Activated CD4-positive, alpha-beta T cell treated with anti-CD3 and anti-CD28 coated beads, Interleukin-2, amount 10 ng/mL, durations not matched to agents 24 days and 14 days (primary cell): Measurements from ENCODE around the gene MAP2K5. TPM values are rescaled to one million over a fixed set of nuclear protein-coding genes. Genes with fewer than 3 reads are reported as not detected.

Source experiments
- DNase-seq: peaks from one replicate; pipeline ENCODE4 v3.0.0; 2022
- H3K27ac Mint-ChIP-seq: one replicate; pipeline ENCODE4 v1.8.0; 2022; ENCODE audit warnings: mild to moderate bottlenecking, mixed read lengths
- H3K27me3 Mint-ChIP-seq: one replicate; pipeline ENCODE4 v1.8.0; 2022; ENCODE audit warnings: mixed read lengths
- H3K36me3 Mint-ChIP-seq: one replicate; pipeline ENCODE4 v1.8.0; 2022; ENCODE audit warnings: low read depth, mild to moderate bottlenecking, mixed read lengths
- H3K4me1 Mint-ChIP-seq: one replicate; pipeline ENCODE4 v1.8.0; 2021; ENCODE audit warnings: mixed read lengths
- H3K4me3 Mint-ChIP-seq: one replicate; pipeline ENCODE4 v1.8.0; 2022; ENCODE audit warnings: mild to moderate bottlenecking, moderate library complexity, mixed read lengths
- H3K9me3 Mint-ChIP-seq: one replicate; pipeline ENCODE4 v1.8.0; 2021; ENCODE audit warnings: mixed read lengths
- intact Hi-C: fragments of 100-400 bp; cut with micrococcal nuclease; formaldehyde crosslinking; loops from one replicate; pipeline ENCODE4 v1.15.1; 2023
- total RNA-seq: library from RNA; stranded (reverse); gene quantifications from 2 replicates; pipeline ENCODE4 v1.2.3, GENCODE V29; 2022

Gene MAP2K5
- total RNA-seq, 1 donor from 2014 or later = 21.0 TPM

DNA sequence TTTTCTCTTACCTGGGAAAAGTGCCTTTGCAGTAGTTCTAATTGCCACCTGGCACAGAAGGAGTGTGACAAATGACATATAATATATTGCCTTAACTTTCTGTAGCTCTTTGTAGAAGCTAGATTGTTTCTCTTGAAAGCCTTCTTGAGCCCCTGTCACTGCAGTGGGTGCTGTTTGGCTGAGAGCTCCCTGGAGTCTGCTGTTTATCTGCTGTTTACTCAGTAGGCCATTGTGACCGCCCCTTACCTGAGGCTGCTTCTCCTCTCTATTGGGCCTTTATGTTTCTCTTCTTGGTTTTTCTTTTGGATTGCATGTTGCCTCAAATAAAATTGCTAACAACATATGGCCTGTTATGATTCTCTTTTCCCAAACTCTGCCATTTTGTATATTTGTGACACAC lies 16.7 kb downstream of the MAP2K5 start:
- intact Hi-C loops = no loop called here
- Mint-ChIP-seq H3K4me3 (no peak overlapping the region), H3K4me1 (peaks cover 6% of the 10 kb centered on the region), H3K36me3 (peaks cover 43% of the 10 kb centered on the region), H3K27ac (no peak overlapping the region), H3K27me3 (no peaks in the 10 kb centered on the region), H3K9me3 (peaks cover 8% of the 10 kb centered on the region)
- DNase-seq = no peak

- Mint-ChIP-seq H3K4me3 (no peak overlapping the region), H3K36me3 (peaks cover 43% of the 10 kb centered on the region), H3K27ac (no peak overlapping the region), H3K27me3 (no peaks in the 10 kb centered on the region), H3K4me1 (peaks cover 10% of the 10 kb centered on the region), H3K9me3 (peaks cover 8% of the 10 kb centered on the region)
- intact Hi-C loops = no loop called here
- DNase-seq = no peak
Observed at GRCh38 chr15:67559576-67559975, 17.1 kb downstream of the MAP2K5 start.

DNA sequence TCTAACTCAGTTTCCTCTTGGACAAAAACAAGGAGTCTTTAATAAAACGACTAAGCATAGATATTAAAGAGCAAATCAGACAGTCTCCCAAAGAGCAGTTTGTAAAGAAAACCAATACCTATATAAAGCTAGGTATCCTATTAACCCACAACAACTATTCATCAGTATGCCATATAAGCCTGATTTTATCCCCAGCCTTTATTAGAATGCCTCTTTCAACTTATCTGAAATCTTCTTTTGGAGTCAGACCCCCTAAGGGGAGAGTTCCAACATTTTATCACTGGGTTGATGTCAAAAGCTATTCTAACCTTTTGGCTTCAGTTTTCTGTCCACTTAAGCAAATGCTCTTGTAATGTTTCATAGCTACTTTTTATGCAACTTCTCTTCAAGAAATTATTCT lies 17.8 kb downstream of the MAP2K5 start:
- Mint-ChIP-seq H3K4me1 (peaks cover 16% of the 10 kb centered on the region), H3K27me3 (no peaks in the 10 kb centered on the region), H3K36me3 (peaks cover 40% of the 10 kb centered on the region), H3K9me3 (peaks cover 8% of the 10 kb centered on the region), H3K4me3 (no peak overlapping the region), H3K27ac (no peak overlapping the region)
- intact Hi-C loops = no loop called here
- DNase-seq = no peak

- intact Hi-C loops = no loop called here
- no peak overlapping the region for H3K4me3 Mint-ChIP-seq
- peaks cover 13% of the 10 kb centered on the region for H3K4me1 Mint-ChIP-seq
- H3K27ac Mint-ChIP-seq = no peak overlapping the region
- DNase-seq = no peak
- H3K36me3 Mint-ChIP-seq = peaks cover 25% of the 10 kb centered on the region
- peaks cover 8% of the 10 kb centered on the region for H3K9me3 Mint-ChIP-seq
- no peaks in the 10 kb centered on the region for H3K27me3 Mint-ChIP-seq
Observed at GRCh38 chr15:67563092-67563491, 20.6 kb downstream of the MAP2K5 start.

DNA sequence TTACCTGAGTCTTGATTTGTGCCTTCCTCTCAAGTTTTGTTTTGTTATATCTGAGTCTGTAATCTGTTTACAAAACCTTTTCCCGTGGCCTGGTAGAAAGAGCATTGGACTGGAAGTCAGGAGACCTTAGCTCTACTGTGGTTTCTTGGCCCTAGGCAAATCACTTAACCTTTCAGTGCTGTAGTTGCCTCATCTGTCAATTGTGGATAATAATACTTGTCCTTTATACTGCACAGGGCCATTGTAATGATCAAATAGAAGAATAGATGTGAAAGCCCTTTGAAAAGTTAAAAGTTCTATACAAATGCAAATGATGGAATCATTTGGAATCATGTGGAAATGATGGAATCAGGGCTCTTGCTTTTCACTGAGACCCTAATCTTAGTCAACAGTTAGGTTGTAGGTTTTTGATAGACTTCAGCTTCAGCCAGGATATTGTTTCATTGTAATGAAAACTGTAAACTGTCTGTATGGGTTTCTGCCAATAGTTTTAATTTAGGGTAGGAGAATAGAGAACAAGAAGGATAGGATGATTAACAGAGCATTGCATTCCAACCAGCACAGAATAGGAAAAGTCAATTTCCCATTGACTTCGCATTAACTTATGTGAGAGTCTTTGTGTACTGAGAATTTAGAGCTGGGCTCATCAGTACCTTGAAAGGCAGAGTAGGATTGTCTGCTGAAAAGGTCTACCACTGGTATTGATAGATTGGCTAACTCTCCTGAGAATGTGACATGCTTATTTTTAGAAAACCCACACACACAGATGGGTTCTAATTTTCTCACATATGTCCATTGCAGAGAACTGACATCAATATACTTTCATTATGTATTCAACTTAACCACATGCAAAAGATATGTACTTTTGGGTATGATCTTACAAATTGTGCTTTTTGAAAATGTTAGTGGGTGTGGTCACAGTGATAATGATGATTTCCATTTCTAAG lies 21.8 kb downstream of the MAP2K5 start:
- intact Hi-C loops = no loop called here
- no peaks in the 10 kb centered on the region for H3K27me3 Mint-ChIP-seq

DNA sequence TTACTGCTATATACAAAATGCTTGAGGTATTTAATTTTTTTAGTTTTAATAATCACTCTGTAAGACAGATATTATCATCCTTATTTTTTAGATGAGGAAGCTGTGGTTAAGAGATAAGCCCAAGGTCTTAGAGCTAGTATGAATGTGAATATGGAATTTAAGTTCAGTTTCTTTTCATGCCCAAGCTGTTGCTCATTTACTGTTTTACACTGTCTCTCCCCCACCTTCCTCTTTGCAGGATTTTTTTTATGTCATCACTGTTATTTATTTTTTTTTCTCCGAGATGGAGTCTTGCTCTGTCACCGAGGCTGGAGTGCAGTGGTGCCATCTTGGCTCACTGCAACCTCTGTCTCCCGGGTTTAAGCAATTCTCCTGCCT lies 22.5 kb downstream of the MAP2K5 start:
- Mint-ChIP-seq H3K27me3 (no peaks in the 10 kb centered on the region), H3K4me1 (peaks cover 13% of the 10 kb centered on the region), H3K36me3 (peaks cover 13% of the 10 kb centered on the region), H3K4me3 (no peak overlapping the region), H3K9me3 (no peaks in the 10 kb centered on the region), H3K27ac (peak overlapping the region; percentile 29)
- intact Hi-C loops = no loop called here
- no peak for DNase-seq

More for the DNA sequence above, 21.8 kb downstream of the MAP2K5 start:
- Mint-ChIP-seq H3K4me1 (peaks cover 13% of the 10 kb centered on the region), H3K9me3 (no peaks in the 10 kb centered on the region), H3K4me3 (no peak overlapping the region), H3K36me3 (peaks cover 17% of the 10 kb centered on the region), H3K27ac (no peak overlapping the region)
- no peak for DNase-seq

DNA sequence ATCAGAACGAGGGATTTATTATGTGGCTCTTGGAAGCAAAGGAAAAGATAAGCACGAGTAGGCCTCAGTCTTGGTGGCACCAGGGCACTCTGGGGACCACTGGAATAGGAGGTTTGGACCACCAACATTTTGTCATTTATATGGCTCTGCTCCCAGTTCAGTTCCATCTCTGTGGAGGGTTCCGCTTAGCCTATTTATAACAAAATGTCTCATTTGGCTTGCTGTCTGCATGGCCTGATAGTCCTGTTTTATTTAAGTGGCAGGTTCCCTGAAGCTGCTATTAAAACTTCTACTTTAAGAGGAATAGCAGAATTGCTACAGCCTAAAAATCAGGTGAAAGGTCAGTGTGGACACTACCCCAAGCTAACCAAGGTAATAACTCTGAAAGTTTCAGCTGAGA lies 27.2 kb downstream of the MAP2K5 start:
- intact Hi-C loops = no loop called here
- no peaks in the 10 kb centered on the region for H3K27me3 Mint-ChIP-seq
- peaks cover 11% of the 10 kb centered on the region for H3K4me1 Mint-ChIP-seq
- DNase-seq = no peak
- H3K9me3 Mint-ChIP-seq = no peaks in the 10 kb centered on the region
- no peak overlapping the region for H3K27ac Mint-ChIP-seq
- H3K36me3 Mint-ChIP-seq = peaks cover 7% of the 10 kb centered on the region
- H3K4me3 Mint-ChIP-seq = no peak overlapping the region

DNA sequence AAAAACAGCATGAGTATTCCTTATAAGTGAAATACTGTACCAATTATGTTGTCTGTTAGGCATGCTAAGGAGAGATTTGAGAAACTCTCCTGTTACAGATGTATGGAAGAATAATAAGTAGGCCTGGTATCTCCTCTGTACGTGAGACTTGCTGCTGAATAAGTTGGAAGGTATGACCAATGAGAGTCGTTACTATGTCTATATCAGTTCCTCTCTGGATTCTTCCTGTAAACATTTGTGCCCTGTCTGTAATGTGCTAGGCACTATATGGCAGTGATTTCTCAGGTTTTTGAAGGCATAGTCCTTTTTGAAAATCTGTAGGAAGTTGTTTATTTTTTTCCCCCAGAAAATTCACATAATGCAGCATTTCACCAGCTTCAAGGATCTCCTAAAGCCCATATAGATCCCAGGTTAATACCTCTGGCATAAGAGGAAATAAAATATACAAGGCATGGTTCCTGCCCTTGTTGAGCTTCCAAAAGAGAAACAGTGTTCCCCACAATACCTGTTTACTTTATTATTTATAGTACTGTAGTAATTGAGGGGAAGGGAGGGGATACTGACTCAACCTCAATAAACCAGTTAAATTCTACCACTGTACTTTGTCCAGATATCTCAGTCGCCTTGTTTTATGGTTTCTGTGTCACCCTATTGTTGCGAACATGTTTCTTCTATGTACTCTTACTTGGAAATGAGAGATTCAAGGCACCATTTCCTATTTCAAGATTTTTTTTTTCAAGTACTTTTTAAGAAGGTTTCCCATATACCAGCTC lies 28.6 kb downstream of the MAP2K5 start:
- no peaks in the 10 kb centered on the region for H3K9me3 Mint-ChIP-seq
- no peak overlapping the region for H3K27ac Mint-ChIP-seq
- no peak for DNase-seq
- H3K36me3 Mint-ChIP-seq = peaks cover 7% of the 10 kb centered on the region
- H3K4me3 Mint-ChIP-seq = no peak overlapping the region
- intact Hi-C loops = no loop called here
- H3K4me1 Mint-ChIP-seq = peaks cover 8% of the 10 kb centered on the region
- no peaks in the 10 kb centered on the region for H3K27me3 Mint-ChIP-seq

GRCh38 chr15:67571648-67572415 lies 29.3 kb downstream of the MAP2K5 start:
- no peak overlapping the region for H3K27ac Mint-ChIP-seq
- peaks cover 8% of the 10 kb centered on the region for H3K4me1 Mint-ChIP-seq
- DNase-seq = no peak
- no peaks in the 10 kb centered on the region for H3K27me3 Mint-ChIP-seq
- no peak overlapping the region for H3K4me3 Mint-ChIP-seq
- peaks cover 7% of the 10 kb centered on the region for H3K36me3 Mint-ChIP-seq
- no peaks in the 10 kb centered on the region for H3K9me3 Mint-ChIP-seq
- intact Hi-C loops = no loop called here

DNA sequence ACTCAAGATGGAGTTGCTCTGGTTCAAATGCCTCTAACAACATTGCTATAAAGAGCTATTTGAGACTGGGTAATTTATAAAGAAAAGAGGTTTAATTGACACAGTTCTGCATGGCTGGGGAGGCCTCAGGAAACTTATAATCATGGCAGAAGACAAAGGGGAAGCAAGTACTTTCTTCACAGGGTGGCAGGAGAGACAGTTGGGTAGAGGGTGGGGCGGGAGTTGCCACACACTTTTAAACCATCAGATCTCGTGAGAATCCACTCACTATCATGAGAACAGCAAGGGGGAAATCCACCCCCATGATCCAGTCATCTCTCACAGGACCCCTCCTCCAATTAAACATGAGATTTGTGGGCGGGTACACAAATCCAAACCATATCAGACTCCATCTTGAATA lies 30.7 kb downstream of the MAP2K5 start:
- intact Hi-C loops = no loop called here
- Mint-ChIP-seq H3K4me1 (peaks cover 8% of the 10 kb centered on the region), H3K27me3 (no peaks in the 10 kb centered on the region), H3K36me3 (peaks cover 7% of the 10 kb centered on the region), H3K27ac (no peak overlapping the region), H3K4me3 (no peak overlapping the region), H3K9me3 (no peaks in the 10 kb centered on the region)
- DNase-seq = no peak

DNA sequence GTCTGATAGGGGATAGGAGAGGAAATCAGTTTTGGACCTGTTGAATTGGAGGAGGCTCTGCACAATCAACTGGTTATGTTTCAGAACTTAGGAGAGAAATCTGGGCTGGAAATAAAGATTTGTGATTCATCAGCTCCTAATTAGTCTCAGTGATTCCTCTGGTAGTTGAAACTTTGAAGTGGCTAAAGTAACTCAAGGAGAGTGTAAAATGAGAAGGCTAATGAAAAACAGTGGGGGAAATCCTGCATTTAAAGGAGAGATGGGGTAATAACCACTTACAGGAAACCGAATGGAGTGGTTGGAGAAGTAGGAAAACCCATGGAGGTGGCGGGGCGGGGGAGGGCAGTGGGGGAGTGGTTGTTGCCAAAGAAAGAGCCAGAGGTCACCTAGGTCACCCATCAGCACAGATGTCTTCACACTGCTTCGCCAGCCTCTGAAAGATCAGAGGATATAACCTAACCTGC lies 32.6 kb downstream of the MAP2K5 start:
- intact Hi-C loops = no loop called here
- Mint-ChIP-seq H3K36me3 (peaks cover 2% of the 10 kb centered on the region), H3K4me3 (no peak overlapping the region), H3K27ac (no peak overlapping the region), H3K27me3 (no peaks in the 10 kb centered on the region), H3K4me1 (peaks cover 8% of the 10 kb centered on the region), H3K9me3 (no peaks in the 10 kb centered on the region)
- no peak for DNase-seq

GRCh38 chr15:67578020-67578600 lies 35.6 kb downstream of the MAP2K5 start:
- no peaks in the 10 kb centered on the region for H3K27me3 Mint-ChIP-seq
- no peak overlapping the region for H3K27ac Mint-ChIP-seq
- intact Hi-C loops = no loop called here
- H3K9me3 Mint-ChIP-seq = no peaks in the 10 kb centered on the region
- peaks cover 3% of the 10 kb centered on the region for H3K4me1 Mint-ChIP-seq
- no peak for DNase-seq
- peaks cover 3% of the 10 kb centered on the region for H3K36me3 Mint-ChIP-seq
- H3K4me3 Mint-ChIP-seq = no peak overlapping the region

DNA sequence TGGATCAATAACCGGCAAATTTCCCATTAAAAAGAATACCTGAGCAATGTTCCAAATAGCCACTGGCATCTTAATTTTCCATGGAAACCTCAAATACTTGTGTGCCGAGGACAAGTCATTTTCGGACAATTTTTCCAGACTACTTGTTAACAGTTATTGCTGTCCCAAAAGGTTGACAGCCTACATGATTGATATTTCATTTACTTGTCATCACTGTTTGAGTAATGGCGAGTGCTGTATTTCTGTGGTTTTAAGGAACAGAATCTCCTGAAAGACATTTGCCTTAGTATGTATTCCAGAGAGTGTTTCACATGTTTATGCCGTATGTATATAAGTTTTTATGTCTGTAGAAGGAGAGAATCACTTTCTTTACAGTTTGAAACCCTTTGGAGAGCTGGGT lies 36.7 kb downstream of the MAP2K5 start:
- Mint-ChIP-seq H3K9me3 (no peaks in the 10 kb centered on the region), H3K27ac (no peak overlapping the region), H3K36me3 (peaks cover 4% of the 10 kb centered on the region), H3K27me3 (no peaks in the 10 kb centered on the region), H3K4me1 (peaks cover 3% of the 10 kb centered on the region), H3K4me3 (no peak overlapping the region)
- intact Hi-C loops = no loop called here
- DNase-seq = no peak
